Dendritic cell treated with granulocyte-macrophage colony-stimulating factor and Interleukin-4, amounts not matched to agents 40 ng/mL and 50 ng/mL, for 4 days (primary cell): ENCODE measurements around the gene POTEF.
"Not testable (repeated sequence)": the region's sequence is repeated elsewhere in the genome, so short reads cannot be mapped to it uniquely, and the experiment has no call there.

Experiments used
- H3K27ac Mint-ChIP-seq: one replicate; pipeline ENCODE4 v1.8.0; 2022; ENCODE audit warnings: mild to moderate bottlenecking, mixed read lengths
- H3K27me3 Mint-ChIP-seq: one replicate; pipeline ENCODE4 v1.8.0; 2022; ENCODE audit warnings: mild to moderate bottlenecking, mixed read lengths
- H3K36me3 Mint-ChIP-seq: one replicate; pipeline ENCODE4 v1.8.0; 2022; ENCODE audit warnings: low read depth, mixed read lengths
- H3K4me1 Mint-ChIP-seq: one replicate; pipeline ENCODE4 v1.8.0; 2022; ENCODE audit warnings: low read depth, mixed read lengths
- H3K4me3 Mint-ChIP-seq: one replicate; pipeline ENCODE4 v1.8.0; 2022; ENCODE audit warnings: mild to moderate bottlenecking, moderate library complexity, mixed read lengths
- H3K9me3 Mint-ChIP-seq: one replicate; pipeline ENCODE4 v1.8.0; 2022; ENCODE audit warnings: mixed read lengths
- intact Hi-C: fragments of 100-400 bp; cut with micrococcal nuclease; formaldehyde crosslinking; loops from one replicate; pipeline ENCODE4 v1.15.0; 2022

POTEF gene

DNA sequence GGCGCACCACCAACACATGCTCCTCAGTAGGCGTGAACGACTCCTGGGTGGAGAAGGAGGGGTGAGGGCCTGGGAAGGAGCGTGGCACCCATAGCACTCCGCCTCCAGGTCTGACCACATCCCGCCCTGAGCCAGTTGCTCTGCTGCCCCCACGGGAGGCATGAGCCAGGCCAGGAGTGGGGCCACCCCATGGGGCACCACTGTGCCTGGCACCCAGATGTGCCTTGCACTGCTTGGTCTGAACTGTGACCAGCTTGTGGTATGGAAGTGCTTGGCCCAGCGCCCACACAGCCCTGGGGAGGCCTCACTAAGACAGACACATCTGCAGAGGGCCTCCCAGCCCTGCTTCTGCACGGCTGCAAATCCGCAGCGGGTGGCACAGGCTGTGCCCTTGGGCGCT is 28.3 kb upstream of the POTEF start:
- not testable (repeated sequence) for H3K4me3 Mint-ChIP-seq, H3K27me3 Mint-ChIP-seq, H3K27ac Mint-ChIP-seq, H3K9me3 Mint-ChIP-seq
- H3K36me3 Mint-ChIP-seq: peaks cover 100% of the 10 kb centered on the region
- H3K4me1 Mint-ChIP-seq: peaks cover 11% of the 10 kb centered on the region
- intact Hi-C loops: loop anchor here (5.0 kb wide), 1 partner anchor 175 kb away; no protein-coding TSS in a partner anchor

DNA sequence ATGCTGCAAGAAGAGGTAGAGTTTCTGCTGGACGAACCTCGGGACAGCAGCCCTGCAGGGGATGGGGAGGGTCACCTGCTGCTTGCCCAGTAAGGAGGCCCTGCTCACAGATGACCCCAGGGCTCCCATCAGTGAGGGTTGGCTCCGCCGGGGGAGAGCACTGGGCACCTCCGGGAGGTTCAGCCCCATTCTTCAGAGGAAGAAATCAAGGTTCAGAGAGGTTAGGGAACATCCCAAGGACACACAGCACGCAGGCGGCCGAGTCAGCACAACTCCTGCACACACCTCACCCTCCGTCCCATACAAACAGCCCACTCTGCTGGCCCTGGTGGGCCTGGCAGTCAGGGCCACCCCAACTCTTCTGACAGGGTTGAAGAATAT is 27.6 kb upstream of the POTEF start:
- H3K9me3 Mint-ChIP-seq: no peaks in the 10 kb centered on the region
- no peak overlapping the region for H3K4me3 Mint-ChIP-seq
- intact Hi-C loops: loop anchor here (5.0 kb wide), 1 partner anchor 176 kb away; no protein-coding TSS in a partner anchor
- H3K27ac Mint-ChIP-seq: no peak overlapping the region
- peaks cover 11% of the 10 kb centered on the region for H3K4me1 Mint-ChIP-seq
- peaks cover 100% of the 10 kb centered on the region for H3K36me3 Mint-ChIP-seq
- H3K27me3 Mint-ChIP-seq: no peaks in the 10 kb centered on the region

DNA sequence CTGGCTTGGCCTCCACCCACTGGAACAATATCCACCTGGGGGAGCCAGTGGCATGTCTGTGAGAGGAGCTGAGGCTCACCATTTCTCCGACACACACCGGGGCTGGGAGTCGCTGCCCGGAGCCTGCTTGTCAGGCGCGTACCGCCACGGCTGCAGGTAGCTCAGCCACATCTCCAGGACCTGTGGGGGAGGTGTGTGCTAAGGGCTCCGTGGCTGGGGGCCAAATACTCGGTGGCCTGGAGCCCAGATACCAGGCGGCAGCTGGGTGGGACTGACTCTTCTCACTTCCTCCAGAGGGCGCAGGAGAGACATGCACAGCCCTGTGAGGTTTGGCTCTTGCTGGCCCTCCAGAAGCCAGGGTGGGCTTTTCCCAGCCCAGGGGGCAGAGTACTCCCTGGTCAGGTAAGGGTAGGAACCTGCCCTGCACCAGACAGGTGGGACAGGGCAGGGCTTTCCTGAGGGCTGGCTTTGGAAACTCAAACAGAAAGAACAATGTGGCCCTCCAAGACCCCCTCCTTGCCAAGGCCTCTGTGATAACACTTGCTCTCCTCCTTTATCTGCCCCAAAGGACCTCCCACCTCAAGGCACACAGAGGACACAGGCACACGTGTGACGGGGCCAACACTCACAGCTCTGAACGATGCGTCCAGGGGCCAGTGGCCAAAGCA is 27.1 kb upstream of the POTEF start:
- H3K27me3 Mint-ChIP-seq, H3K27ac Mint-ChIP-seq, H3K4me3 Mint-ChIP-seq, H3K9me3 Mint-ChIP-seq: not testable (repeated sequence)
- Mint-ChIP-seq H3K4me1 (peaks cover 11% of the 10 kb centered on the region), H3K36me3 (peaks cover 96% of the 10 kb centered on the region)
- intact Hi-C loops: loop anchor here (5.0 kb wide), 1 partner anchor 176 kb away; no protein-coding TSS in a partner anchor

DNA sequence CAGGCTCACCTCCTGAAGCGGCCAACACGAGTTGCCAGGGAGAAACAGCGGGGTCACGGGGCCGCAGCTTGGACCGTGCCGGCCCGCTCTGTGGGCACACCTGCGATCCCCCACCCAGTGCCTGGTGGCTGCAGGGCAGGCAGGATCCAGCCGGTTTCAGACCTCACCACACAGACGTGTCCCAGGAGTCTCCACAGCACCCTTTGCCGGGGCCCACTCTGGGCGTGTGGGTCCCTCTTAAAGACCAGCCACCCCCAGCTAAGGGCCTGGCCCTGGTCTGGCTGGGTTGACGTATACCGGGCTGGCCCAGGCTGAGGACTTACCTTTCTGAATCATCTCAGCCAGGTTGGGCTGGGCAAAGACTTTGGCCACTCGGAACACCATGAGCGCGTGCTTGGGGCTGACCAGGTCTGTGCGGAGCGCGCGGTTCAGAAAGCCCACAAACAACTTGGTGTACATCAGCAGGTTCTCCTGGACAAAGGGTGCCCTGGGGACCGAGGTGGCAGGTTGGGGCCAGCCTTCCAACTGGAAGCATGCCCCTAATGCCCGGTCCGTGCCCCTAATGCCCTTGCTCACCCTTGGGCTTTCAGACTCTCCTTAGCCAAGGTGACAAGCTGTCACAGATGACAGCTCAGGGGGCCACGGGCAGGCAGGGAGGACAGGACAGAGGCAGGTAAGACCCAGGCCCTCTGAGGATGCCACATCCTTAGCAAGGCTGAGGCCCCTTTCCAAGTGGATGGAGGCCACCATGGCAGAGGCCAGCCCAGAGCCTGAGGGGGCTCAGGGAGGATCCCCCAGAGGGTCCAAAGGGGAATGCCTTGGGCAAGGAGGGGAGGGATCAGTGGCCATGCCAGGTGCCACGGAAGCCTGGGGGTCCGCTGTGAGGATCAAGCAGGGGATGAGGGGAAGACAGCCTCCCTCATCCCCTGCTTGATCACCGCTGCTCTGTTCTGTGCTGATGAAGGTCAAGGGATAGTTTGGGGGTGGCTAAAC is 26.0 kb upstream of the POTEF start:
- H3K27ac Mint-ChIP-seq: no peak overlapping the region
- H3K36me3 Mint-ChIP-seq: peaks cover 92% of the 10 kb centered on the region
- intact Hi-C loops: loop anchor here (5.0 kb wide), 1 partner anchor 177 kb away; no protein-coding TSS in a partner anchor
- H3K9me3 Mint-ChIP-seq: no peaks in the 10 kb centered on the region
- H3K27me3 Mint-ChIP-seq: no peaks in the 10 kb centered on the region
- H3K4me1 Mint-ChIP-seq: peaks cover 11% of the 10 kb centered on the region
- H3K4me3 Mint-ChIP-seq: no peak overlapping the region

DNA sequence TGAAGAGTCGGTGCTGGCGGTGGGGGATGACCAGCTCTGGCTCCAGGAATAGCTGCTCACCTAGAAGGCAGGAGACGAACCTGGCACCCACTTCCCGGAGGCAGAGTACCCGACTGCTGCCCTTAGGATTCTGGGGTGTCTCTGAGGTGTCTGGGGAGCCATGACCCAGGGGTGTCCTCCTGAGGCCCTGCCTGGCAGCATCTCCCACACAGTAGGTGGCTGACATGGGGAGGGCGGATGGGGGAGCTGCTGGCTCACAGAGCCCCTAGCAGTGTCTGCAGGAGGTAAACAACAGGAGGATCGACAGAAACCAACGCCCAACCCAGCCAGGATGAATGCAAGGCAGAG is 25.4 kb upstream of the POTEF start:
- H3K27ac Mint-ChIP-seq, H3K4me3 Mint-ChIP-seq, H3K27me3 Mint-ChIP-seq, intact Hi-C loops, H3K9me3 Mint-ChIP-seq: not testable (repeated sequence)
- H3K4me1 Mint-ChIP-seq: peaks cover 11% of the 10 kb centered on the region
- H3K36me3 Mint-ChIP-seq: peaks cover 85% of the 10 kb centered on the region

DNA sequence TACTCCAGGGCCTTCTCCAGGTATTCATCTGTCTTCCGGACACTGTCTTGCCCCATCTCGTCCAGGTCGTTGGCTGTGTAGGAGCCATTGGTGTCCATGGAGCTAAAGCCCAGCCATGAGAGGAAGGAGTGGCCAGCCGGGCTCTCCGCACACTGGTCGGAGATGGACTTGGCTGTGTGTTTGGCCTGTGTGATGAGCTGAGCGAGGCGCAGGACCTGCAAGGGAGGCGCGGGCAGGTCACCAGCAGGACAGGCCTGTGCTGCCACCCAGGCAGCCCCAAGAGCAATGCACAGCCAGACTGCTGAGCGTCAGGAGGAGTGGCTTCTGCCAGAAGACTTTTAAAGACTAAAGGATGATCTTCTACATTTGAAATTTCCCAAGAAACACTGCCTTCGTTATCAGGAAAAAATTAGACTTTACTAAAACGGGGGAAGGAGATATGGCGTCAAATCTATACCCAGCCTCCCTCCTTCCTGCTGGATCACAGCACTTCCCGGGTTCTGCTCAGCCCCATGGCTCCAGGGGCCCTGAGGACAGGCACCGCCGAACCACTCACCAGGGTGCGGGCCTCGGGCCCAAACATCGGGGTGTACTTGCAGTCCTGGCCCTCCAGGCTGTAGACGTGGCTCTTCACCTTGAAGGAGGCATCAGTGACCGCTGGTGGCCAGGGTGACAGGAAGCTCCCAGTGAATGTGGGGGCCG is 24.9 kb upstream of the POTEF start:
- peaks cover 80% of the 10 kb centered on the region for H3K36me3 Mint-ChIP-seq

DNA sequence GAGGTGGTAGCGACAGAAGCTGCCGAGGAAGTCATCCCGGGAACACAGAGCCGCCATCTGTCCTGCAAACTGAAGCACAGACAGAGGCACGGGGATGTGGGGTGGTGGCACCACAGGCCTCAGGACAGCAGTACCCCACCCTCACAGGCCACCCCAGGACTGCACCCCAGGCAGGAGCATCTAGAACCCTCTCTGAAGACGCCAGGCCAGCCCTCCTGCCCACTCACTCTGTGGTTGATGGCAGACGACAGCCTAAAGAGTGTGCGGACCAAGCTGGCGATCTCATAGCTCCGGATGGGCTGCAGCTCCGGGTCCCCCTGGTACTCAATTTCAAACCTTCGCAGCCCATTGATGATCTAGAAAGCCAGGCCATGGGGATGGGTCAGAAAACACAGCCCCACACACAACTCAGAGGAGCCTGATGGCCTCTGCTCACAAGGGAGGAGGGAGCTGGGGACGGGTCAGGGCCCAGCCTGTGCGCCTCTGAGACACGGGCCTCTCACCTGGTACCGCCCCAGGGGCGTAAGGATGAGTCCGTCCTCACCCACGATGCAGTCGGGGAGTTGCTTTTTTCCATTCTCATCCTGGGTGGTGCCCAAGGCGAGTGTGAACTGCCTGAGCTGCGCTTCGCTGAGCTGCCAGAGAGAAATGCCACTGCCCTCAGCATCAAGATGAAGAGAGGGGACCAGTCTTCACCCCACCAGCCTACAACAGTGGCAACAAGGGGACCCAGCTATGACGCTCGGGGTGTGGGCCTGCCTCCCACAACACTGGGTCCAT is 24.0 kb upstream of the POTEF start:
- no peaks in the 10 kb centered on the region for H3K9me3 Mint-ChIP-seq
- no peaks in the 10 kb centered on the region for H3K27me3 Mint-ChIP-seq
- H3K4me3 Mint-ChIP-seq: no peak overlapping the region
- intact Hi-C loops: no loop called here
- peaks cover 71% of the 10 kb centered on the region for H3K36me3 Mint-ChIP-seq
- H3K27ac Mint-ChIP-seq: no peak overlapping the region
- H3K4me1 Mint-ChIP-seq: peaks cover 2% of the 10 kb centered on the region

More for the DNA sequence above, 24.9 kb upstream of the POTEF start:
- H3K4me3 Mint-ChIP-seq, H3K27ac Mint-ChIP-seq, intact Hi-C loops, H3K27me3 Mint-ChIP-seq, H3K9me3 Mint-ChIP-seq: not testable (repeated sequence)
- peaks cover 11% of the 10 kb centered on the region for H3K4me1 Mint-ChIP-seq

DNA sequence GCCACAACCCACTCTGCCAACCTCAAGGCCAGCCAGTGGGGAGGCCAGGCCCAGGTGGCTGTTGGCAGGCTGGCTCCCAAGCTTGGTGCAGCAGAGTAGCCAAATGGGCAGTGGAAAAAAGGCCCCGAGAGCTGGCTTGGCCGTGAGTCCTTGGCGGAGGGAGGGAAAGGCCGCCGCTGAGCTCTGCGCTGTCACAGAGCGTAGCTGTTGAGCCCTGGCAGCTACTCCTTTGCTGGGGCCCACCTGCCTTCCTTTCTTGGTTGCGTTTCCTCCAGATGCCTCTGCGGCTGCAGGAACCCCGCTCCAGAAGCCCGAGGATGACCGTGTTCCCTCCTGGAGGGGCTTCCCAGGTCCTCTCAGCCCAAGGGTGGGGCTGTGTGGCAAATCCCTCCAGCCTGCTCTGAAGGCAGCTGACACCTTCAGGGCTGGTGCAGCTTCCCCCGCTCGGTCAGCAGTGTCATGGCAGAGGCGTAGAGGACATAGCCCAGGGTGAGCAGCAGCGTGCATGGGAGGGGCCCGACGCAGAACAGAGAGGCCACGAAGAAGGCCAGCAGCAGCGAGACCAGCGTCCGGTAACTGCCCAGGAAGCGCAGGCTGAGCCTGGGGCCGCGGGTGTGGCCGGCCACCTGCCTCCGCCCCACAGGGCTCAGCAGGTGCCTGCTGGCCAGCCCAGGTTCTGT is 23.3 kb upstream of the POTEF start:
- H3K9me3 Mint-ChIP-seq, intact Hi-C loops, H3K4me1 Mint-ChIP-seq, H3K4me3 Mint-ChIP-seq, H3K27ac Mint-ChIP-seq, H3K27me3 Mint-ChIP-seq: not testable (repeated sequence)
- H3K36me3 Mint-ChIP-seq: peaks cover 64% of the 10 kb centered on the region

DNA sequence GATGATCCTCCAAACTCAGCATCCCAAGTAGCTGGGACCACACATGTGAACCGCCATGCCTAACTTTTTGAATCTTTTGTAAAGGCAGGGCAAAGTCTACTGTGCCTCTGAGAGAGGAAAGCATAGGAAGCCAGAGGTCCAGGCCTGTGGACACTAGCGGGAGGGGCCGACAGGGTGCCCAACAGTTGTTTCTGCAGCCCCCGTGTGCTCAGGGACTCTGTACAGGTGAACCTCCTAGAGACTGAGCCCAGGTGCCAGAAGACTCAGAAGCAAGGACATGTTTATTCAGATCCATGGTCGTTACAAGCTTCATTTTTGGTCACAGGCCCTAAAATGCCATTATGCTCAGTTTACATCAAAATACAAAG is 22.1 kb upstream of the POTEF start:
- intact Hi-C loops, H3K27ac Mint-ChIP-seq, H3K4me3 Mint-ChIP-seq, H3K9me3 Mint-ChIP-seq, H3K4me1 Mint-ChIP-seq: not testable (repeated sequence)
- Mint-ChIP-seq H3K36me3 (peaks cover 53% of the 10 kb centered on the region), H3K27me3 (peaks cover 14% of the 10 kb centered on the region)

DNA sequence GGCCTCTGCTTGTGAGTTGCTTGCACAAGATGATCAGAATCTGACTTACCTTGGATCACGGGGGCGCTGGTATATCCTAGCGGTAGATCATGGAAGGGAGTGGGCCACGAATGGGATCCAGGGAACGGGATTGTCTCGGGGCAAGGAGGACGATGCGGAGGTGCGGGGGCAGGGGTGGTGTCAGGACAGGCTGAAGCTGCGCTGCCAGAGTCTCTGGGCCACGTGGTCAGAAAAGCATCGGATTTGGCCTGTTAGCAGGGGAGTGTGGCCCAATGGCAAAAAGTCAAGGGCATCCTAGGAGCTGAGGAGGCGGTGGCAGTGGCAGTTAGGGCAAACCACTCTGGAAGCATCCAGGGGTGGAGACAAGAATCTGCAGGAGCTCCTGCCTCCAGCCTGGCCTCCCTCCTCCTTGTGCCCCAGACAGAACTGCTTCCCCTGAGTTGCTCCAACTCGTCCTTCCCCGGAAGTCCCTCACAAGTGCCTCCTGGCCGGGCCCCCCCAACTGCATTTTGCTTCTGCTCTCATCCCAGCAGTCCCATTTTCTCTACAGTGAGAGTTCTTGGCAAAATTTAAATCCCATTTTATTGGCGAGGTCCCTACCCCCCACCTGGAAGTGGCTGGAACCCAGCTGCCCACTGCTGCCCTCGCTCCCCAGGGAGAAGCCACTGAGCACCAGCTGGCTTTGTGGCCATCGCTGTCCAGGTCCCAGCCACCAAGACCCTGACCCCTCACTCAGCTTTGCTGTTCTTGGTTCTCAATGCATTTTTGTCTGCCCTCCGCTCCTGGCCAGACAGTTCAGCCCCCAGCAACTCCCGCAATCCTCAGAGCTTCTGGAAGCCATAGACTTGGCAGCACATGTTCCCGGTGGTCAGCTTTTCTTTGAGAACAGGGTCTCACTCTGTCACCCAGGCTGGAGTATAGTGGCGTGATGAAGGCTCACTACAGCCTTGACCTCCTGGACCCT is 21.4 kb upstream of the POTEF start:
- intact Hi-C loops: no loop called here
- no peak overlapping the region for H3K4me3 Mint-ChIP-seq
- no peaks in the 10 kb centered on the region for H3K9me3 Mint-ChIP-seq

DNA sequence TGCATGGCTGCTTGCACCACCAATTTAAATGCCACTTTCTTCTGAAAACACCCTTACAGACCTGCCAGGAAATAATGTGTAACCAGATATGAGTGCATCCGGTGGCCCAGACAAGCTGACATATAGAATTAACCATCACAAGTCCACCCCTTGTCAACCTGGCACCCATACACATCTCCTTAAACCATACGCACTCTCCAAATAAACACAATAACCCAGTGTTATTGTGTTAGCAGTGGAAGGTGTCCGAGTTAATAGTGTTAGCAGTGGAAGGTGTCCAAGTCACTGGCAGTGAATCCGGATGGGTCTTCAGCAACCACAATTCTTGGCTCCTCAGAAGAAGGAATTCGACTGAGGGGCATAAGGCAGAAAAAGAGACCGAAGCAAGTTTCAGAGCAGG is 19.5 kb upstream of the POTEF start:
- H3K27ac Mint-ChIP-seq, H3K4me1 Mint-ChIP-seq, H3K4me3 Mint-ChIP-seq, intact Hi-C loops, H3K9me3 Mint-ChIP-seq: not testable (repeated sequence)
- Mint-ChIP-seq H3K27me3 (peaks cover 36% of the 10 kb centered on the region), H3K36me3 (peaks cover 26% of the 10 kb centered on the region)

More for the DNA sequence above, 21.4 kb upstream of the POTEF start:
- H3K27me3 Mint-ChIP-seq: peaks cover 19% of the 10 kb centered on the region
- peaks cover 46% of the 10 kb centered on the region for H3K36me3 Mint-ChIP-seq
- H3K27ac Mint-ChIP-seq: no peak overlapping the region
- H3K4me1 Mint-ChIP-seq: no peaks in the 10 kb centered on the region

DNA sequence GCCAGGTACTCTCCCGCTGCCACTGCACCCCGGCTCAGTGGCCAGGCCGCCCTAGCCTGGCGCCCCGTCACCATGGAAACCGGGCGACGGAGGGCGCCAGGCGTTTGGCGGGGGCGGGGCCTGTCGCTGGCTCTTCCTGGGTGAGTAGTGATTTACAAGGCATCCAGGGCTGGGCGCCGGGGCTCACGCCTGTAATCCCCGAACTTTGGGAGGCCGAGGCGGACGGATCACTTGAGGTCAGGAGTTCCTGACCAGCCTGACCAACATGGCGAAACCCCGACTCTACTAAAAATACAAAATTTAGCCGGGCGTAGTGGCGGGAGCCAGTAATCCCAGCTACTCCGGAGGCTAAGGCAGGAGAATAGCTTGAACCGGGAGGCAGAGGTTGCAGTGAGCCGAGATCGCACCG is 16.0 kb upstream of the POTEF start, which contains the start of gene CCDC74B:
CCDC74B (minus strand) TSS at position 107 of the 409 bp plus-strand sequence. CDS start 116 bp downstream, outside the sequence.
- H3K36me3 Mint-ChIP-seq, intact Hi-C loops, H3K27ac Mint-ChIP-seq, H3K9me3 Mint-ChIP-seq, H3K4me1 Mint-ChIP-seq: not testable (repeated sequence)
- Mint-ChIP-seq H3K27me3 (peaks cover 48% of the 10 kb centered on the region), H3K4me3 (peak within 1 kb of the TSS; percentile 61)
